Measurements from ENCODE around the gene IL12RB2.

Gene IL12RB2

GRCh38 chr1:67383999-67384638 lies 76.4 kb downstream of the IL12RB2 start:
- H3K9ac ChIP-seq (ENCODE audit: low read length), result no peak overlapping the region
- H3K79me2 ChIP-seq (ENCODE audit: low read length), result no peaks in the 10 kb centered on the region
- no peaks in the 10 kb centered on the region for H3K27me3 ChIP-seq (replicated peaks; ENCODE audit: insufficient read depth, low read length)
- no peak overlapping the region for H3K4me3 ChIP-seq (ENCODE audit: low read length)
- DNase-seq, result no peak
- no peaks in the 10 kb centered on the region for H4K20me1 ChIP-seq (ENCODE audit: insufficient read depth, low read length)
- no peaks in the 10 kb centered on the region for H3K4me1 ChIP-seq (ENCODE audit: low read length)
- no peak overlapping the region for H2AFZ ChIP-seq (ENCODE audit: low read length)
- H3K27ac ChIP-seq (ENCODE audit: low read length), result no peak overlapping the region
- TF ChIP-seq EZH2 (optimal IDR thresholded peaks at IDR 0.05; ENCODE audit: low read depth, low read length) (no peak), CTCF (IDR thresholded peaks at IDR 0.05; ENCODE audit: low read length) (no peak), EZH2phosphoT487 (IDR thresholded peaks at IDR 0.05; ENCODE audit: low read length) (no peak)
- H3K36me3 ChIP-seq (replicated peaks; ENCODE audit: insufficient read depth, low read length), result peaks cover 3% of the 10 kb centered on the region; the same call in 1 of the 2 replicates
- no peaks in the 10 kb centered on the region for H3K9me2 ChIP-seq (replicated peaks; ENCODE audit: insufficient read depth, low read length)
- no peaks in the 10 kb centered on the region; the same call in 1 of the 2 replicates for H3K9me3 ChIP-seq (replicated peaks; ENCODE audit: insufficient read depth, low read length)
- H3F3A ChIP-seq (ENCODE audit: insufficient read depth, low read length), result no peaks in the 10 kb centered on the region
- H3K4me2 ChIP-seq (ENCODE audit: low read depth, low read length), result no peak overlapping the region

- H3K27ac ChIP-seq (ENCODE audit: low read length), result no peak overlapping the region
- H3K27me3 ChIP-seq (replicated peaks; ENCODE audit: insufficient read depth, low read length), result no peaks in the 10 kb centered on the region
- no peaks in the 10 kb centered on the region for H3K9me2 ChIP-seq (replicated peaks; ENCODE audit: insufficient read depth, low read length)
- H3K36me3 ChIP-seq (replicated peaks; ENCODE audit: insufficient read depth, low read length), result 0 out of 2 replicates have a peak, but pooled peaks cover 3% of the 10 kb centered on the region
- no peaks in the 10 kb centered on the region for H3K79me2 ChIP-seq (ENCODE audit: low read length)
- no peaks in the 10 kb centered on the region for H3K4me1 ChIP-seq (ENCODE audit: low read length)
- no peaks in the 10 kb centered on the region for H3F3A ChIP-seq (ENCODE audit: insufficient read depth, low read length)
- TF ChIP-seq EZH2 (optimal IDR thresholded peaks at IDR 0.05; ENCODE audit: low read depth, low read length) (no peak), EZH2phosphoT487 (IDR thresholded peaks at IDR 0.05; ENCODE audit: low read length) (no peak), CTCF (IDR thresholded peaks at IDR 0.05; ENCODE audit: low read length) (no peak)
- H2AFZ ChIP-seq (ENCODE audit: low read length), result no peak overlapping the region
- no peak overlapping the region for H3K9ac ChIP-seq (ENCODE audit: low read length)
- H3K4me2 ChIP-seq (ENCODE audit: low read depth, low read length), result no peak overlapping the region
- no peak overlapping the region for H3K4me3 ChIP-seq (ENCODE audit: low read length)
- DNase-seq, result no peak
- H3K9me3 ChIP-seq (replicated peaks; ENCODE audit: insufficient read depth, low read length), result no peaks in the 10 kb centered on the region; the same call in 1 of the 2 replicates
- no peaks in the 10 kb centered on the region for H4K20me1 ChIP-seq (ENCODE audit: insufficient read depth, low read length)
Observed at GRCh38 chr1:67390041-67390887, 82.6 kb downstream of the IL12RB2 start.

- H3K9me3 ChIP-seq (replicated peaks; ENCODE audit: insufficient read depth, low read length), result no peaks in the 10 kb centered on the region
- H3K27ac ChIP-seq (ENCODE audit: low read length), result no peak overlapping the region
- H3K79me2 ChIP-seq (ENCODE audit: low read length), result no peaks in the 10 kb centered on the region
- H2AFZ ChIP-seq (ENCODE audit: low read length), result no peak overlapping the region
- no peak overlapping the region for H3K4me2 ChIP-seq (ENCODE audit: low read depth, low read length)
- H4K20me1 ChIP-seq (ENCODE audit: insufficient read depth, low read length), result no peaks in the 10 kb centered on the region
- no peak overlapping the region for H3K4me3 ChIP-seq (ENCODE audit: low read length)
- no peak for DNase-seq
- no peaks in the 10 kb centered on the region for H3K4me1 ChIP-seq (ENCODE audit: low read length)
- H3K9ac ChIP-seq (ENCODE audit: low read length), result no peak overlapping the region
- no peaks in the 10 kb centered on the region for H3K27me3 ChIP-seq (replicated peaks; ENCODE audit: insufficient read depth, low read length)
- H3K36me3 ChIP-seq (replicated peaks; ENCODE audit: insufficient read depth, low read length), result no peaks in the 10 kb centered on the region
- no peaks in the 10 kb centered on the region for H3F3A ChIP-seq (ENCODE audit: insufficient read depth, low read length)
- H3K9me2 ChIP-seq (replicated peaks; ENCODE audit: insufficient read depth, low read length), result no peaks in the 10 kb centered on the region
- TF ChIP-seq EZH2 (optimal IDR thresholded peaks at IDR 0.05; ENCODE audit: low read depth, low read length) (no peak), EZH2phosphoT487 (IDR thresholded peaks at IDR 0.05; ENCODE audit: low read length) (no peak), CTCF (IDR thresholded peaks at IDR 0.05; ENCODE audit: low read length) (no peak)
Observed at GRCh38 chr1:67393240-67393639, 85.6 kb downstream of the IL12RB2 start.

Data from MM.1S (cell line).